Osteocyte (in vitro differentiated cells): ENCODE measurements around the gene SYNGAP1. TPM values are rescaled to one million over a fixed set of nuclear protein-coding genes. Genes with fewer than 3 reads are reported as not detected.
A peak's percentile ranks its signal among the peaks of the same experiment; 100 is the strongest.

Experiments used
- DNase-seq: peaks from one replicate; pipeline ENCODE4 v3.0.0; 2021; ENCODE audit warnings: mixed read lengths; ENCODE audit not compliant: unreplicated experiment; ENCODE audit errors: extremely low spot score
- H3K27ac Mint-ChIP-seq: one replicate; pipeline ENCODE4 v1.8.0; 2021; ENCODE audit warnings: mild to moderate bottlenecking, mixed read lengths; ENCODE audit not compliant: unreplicated experiment
- H3K27me3 Mint-ChIP-seq: one replicate; pipeline ENCODE4 v1.8.0; 2021; ENCODE audit warnings: mixed read lengths; ENCODE audit not compliant: unreplicated experiment
- H3K36me3 Mint-ChIP-seq: one replicate; pipeline ENCODE4 v1.8.0; 2021; ENCODE audit warnings: mixed read lengths; ENCODE audit not compliant: unreplicated experiment
- H3K4me1 Mint-ChIP-seq: one replicate; pipeline ENCODE4 v1.8.0; 2021; ENCODE audit warnings: mixed read lengths; ENCODE audit not compliant: unreplicated experiment
- H3K4me3 Mint-ChIP-seq: one replicate; pipeline ENCODE4 v1.8.0; 2021; ENCODE audit warnings: mild to moderate bottlenecking, moderate library complexity, mixed read lengths; ENCODE audit not compliant: unreplicated experiment
- H3K9me3 Mint-ChIP-seq: one replicate; pipeline ENCODE4 v1.8.0; 2021; ENCODE audit warnings: mixed read lengths; ENCODE audit not compliant: unreplicated experiment
- total RNA-seq: library from RNA; stranded (reverse); gene quantifications from 2 replicates; pipeline ENCODE4 v1.2.1, GENCODE V29; 2021
- TF ChIP-seq, protein P1 (sequence below): fragments of 200-600 bp; sonication (generic); IDR thresholded peaks from 2 replicates; pipeline ENCODE4 v1.5.0; 2021; ENCODE audit warnings: antibody characterized with exemption, mild to moderate bottlenecking, moderate library complexity

The SYNGAP1 gene
- total RNA-seq, 1 donor from 2014 or later = 34.7 TPM

DNA sequence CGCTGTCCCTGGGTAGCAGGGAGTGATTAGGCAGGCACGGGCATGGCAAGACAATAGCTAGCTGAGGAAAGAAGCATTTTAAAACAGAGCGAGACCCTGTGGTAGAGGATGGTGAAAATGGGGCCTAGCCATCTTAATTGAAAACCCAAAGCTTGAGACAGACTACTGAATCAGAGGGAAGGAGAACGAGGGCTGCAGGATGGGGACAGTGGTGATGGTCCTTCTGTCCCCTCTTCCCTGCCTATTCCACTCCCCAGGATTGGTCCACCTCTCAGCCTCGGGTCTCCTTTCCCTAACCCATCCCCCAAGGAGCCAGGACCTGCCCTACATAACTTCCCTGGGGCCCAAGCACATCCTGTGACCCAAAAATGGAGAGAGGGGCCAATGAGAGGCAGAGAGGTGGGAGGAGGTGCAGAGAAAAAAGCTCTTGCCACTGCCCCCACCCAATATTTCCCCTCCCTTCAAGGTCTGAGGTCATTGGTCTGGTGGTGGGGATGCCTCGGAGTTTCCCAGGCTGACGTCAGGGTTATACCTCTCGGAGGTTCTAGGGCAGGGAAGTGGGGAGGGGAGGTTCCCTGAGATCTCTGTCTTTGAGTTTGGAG lies 1.1 kb upstream of the SYNGAP1 start:
- TF ChIP-seq, protein P1, sequence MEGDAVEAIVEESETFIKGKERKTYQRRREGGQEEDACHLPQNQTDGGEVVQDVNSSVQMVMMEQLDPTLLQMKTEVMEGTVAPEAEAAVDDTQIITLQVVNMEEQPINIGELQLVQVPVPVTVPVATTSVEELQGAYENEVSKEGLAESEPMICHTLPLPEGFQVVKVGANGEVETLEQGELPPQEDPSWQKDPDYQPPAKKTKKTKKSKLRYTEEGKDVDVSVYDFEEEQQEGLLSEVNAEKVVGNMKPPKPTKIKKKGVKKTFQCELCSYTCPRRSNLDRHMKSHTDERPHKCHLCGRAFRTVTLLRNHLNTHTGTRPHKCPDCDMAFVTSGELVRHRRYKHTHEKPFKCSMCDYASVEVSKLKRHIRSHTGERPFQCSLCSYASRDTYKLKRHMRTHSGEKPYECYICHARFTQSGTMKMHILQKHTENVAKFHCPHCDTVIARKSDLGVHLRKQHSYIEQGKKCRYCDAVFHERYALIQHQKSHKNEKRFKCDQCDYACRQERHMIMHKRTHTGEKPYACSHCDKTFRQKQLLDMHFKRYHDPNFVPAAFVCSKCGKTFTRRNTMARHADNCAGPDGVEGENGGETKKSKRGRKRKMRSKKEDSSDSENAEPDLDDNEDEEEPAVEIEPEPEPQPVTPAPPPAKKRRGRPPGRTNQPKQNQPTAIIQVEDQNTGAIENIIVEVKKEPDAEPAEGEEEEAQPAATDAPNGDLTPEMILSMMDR = no peak
- Mint-ChIP-seq H3K4me3 (peak overlapping the region; percentile 98), H3K27ac (peak overlapping the region; percentile 99), H3K36me3 (peaks cover 14% of the 10 kb centered on the region), H3K9me3 (no peaks in the 10 kb centered on the region), H3K4me1 (peaks cover 61% of the 10 kb centered on the region), H3K27me3 (no peaks in the 10 kb centered on the region)
- no peak for DNase-seq

- H3K27ac Mint-ChIP-seq = peak overlapping the region; percentile 69
- H3K36me3 Mint-ChIP-seq = peaks cover 8% of the 10 kb centered on the region
- no peak for DNase-seq
- H3K4me3 Mint-ChIP-seq = peak overlapping the region; percentile 77
- H3K4me1 Mint-ChIP-seq = peaks cover 66% of the 10 kb centered on the region
- TF ChIP-seq, protein P1 = no peak
- H3K27me3 Mint-ChIP-seq = no peaks in the 10 kb centered on the region
- H3K9me3 Mint-ChIP-seq = no peaks in the 10 kb centered on the region
These were observed 852 bp downstream of the SYNGAP1 start for GRCh38 chr6:33420491-33421343.

- peak overlapping the region; percentile 40 for H3K4me3 Mint-ChIP-seq
- TF ChIP-seq, protein P1 = no peak
- H3K27ac Mint-ChIP-seq = peak overlapping the region; percentile 35
- no peaks in the 10 kb centered on the region for H3K9me3 Mint-ChIP-seq
- peaks cover 64% of the 10 kb centered on the region for H3K4me1 Mint-ChIP-seq
- DNase-seq = no peak
- H3K36me3 Mint-ChIP-seq = peaks cover 8% of the 10 kb centered on the region
- H3K27me3 Mint-ChIP-seq = no peaks in the 10 kb centered on the region
These were observed 1.4 kb downstream of the SYNGAP1 start for GRCh38 chr6:33421344-33421643.

DNA sequence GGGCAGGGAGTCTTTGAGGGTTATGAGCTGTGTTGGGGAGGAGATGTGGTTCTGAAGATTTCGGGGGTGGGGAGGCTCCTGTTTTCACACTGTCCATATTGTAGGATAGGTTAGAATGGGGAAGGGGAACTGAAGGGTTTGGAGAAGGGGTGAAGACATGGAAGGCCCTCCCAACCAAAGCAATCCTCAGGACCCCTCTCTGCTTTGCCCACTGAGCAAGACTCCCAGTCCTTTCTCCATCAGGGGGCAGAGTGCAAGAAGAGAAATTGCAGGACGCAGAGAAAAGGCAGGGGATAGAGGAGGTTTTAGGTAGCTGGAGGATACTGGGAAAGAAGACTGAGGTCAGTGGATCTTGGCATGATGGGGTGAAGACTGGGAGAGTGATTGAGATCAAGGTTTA lies 3.9 kb downstream of the SYNGAP1 start:
- Mint-ChIP-seq H3K9me3 (no peaks in the 10 kb centered on the region), H3K27ac (peak overlapping the region; percentile 97), H3K27me3 (no peaks in the 10 kb centered on the region), H3K36me3 (peaks cover 8% of the 10 kb centered on the region), H3K4me3 (peak overlapping the region; percentile 87), H3K4me1 (peaks cover 68% of the 10 kb centered on the region)
- TF ChIP-seq, protein P1 = no peak
- no peak for DNase-seq
